ENCODE measurements around the gene OSBP2.

GRCh38 chr22:30664798-30665197, 29.9 kb upstream of the OSBP2 start:
- TF ChIP-seq MAZ (IDR thresholded peaks at IDR 0.05; ENCODE audit: borderline replicate concordance, low read depth, low read length) (no peak), CTCF (IDR thresholded peaks at IDR 0.05) (no peak), POLR2A (IDR thresholded peaks at IDR 0.05; ENCODE audit: low read length) (no peak), PHF8 (IDR thresholded peaks at IDR 0.05; ENCODE audit: borderline replicate concordance, low read depth) (no peak), ESRRA (IDR thresholded peaks at IDR 0.05; ENCODE audit: borderline replicate concordance, low read length) (no peak)
- TF ChIP-seq, protein P1, sequence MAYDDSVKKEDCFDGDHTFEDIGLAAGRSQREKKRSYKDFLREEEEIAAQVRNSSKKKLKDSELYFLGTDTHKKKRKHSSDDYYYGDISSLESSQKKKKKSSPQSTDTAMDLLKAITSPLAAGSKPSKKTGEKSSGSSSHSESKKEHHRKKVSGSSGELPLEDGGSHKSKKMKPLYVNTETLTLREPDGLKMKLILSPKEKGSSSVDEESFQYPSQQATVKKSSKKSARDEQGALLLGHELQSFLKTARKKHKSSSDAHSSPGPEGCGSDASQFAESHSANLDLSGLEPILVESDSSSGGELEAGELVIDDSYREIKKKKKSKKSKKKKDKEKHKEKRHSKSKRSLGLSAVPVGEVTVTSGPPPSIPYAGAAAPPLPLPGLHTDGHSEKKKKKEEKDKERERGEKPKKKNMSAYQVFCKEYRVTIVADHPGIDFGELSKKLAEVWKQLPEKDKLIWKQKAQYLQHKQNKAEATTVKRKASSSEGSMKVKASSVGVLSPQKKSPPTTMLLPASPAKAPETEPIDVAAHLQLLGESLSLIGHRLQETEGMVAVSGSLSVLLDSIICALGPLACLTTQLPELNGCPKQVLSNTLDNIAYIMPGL (CRISPR knock-in tag; IDR thresholded peaks at IDR 0.05; ENCODE audit: borderline replicate concordance) = no peak

Measured in A549 (cell line).